HepG2 (cell line): Measurements from ENCODE around the gene PIGL. TPM values are rescaled to one million over a fixed set of nuclear protein-coding genes. Genes with fewer than 3 reads are reported as not detected.
A peak's percentile ranks its signal among the peaks of the same experiment; 100 is the strongest.

Experiments used
- ARHGAP35 ChIP-seq: sonication (generic); formaldehyde crosslinking; IDR thresholded peaks from 2 replicates; pipeline ENCODE4 v1.9.0; 2022; ENCODE audit warnings: mild to moderate bottlenecking, inconsistent platforms, moderate library complexity, missing genetic modification reagents, borderline replicate concordance
- HDAC1 ChIP-seq: sonication (generic); formaldehyde crosslinking; IDR thresholded peaks from 2 replicates; pipeline ENCODE4 v1.5.1; 2020; ENCODE audit warnings: mild to moderate bottlenecking, missing genetic modification reagents
- HHEX ChIP-seq: IDR thresholded peaks from 2 replicates; pipeline ENCODE4 v1.6.1; 2016; ENCODE audit warnings: control low read depth
- JUNB ChIP-seq: sonication (generic); formaldehyde crosslinking; IDR thresholded peaks from 2 replicates; pipeline ENCODE4 v1.8.0; 2022; ENCODE audit warnings: missing genetic modification reagents, mild to moderate bottlenecking, borderline replicate concordance
- KAT7 ChIP-seq: IDR thresholded peaks from 2 replicates; pipeline ENCODE4 v1.6.1; 2018; ENCODE audit warnings: borderline replicate concordance, missing compliant biosample characterization
- MTF2 ChIP-seq: sonication (generic); formaldehyde crosslinking; IDR thresholded peaks from 2 replicates; pipeline ENCODE4 v1.5.0; 2020; ENCODE audit warnings: missing genetic modification reagents, borderline replicate concordance
- NFAT5 ChIP-seq: sonication (generic); formaldehyde crosslinking; IDR thresholded peaks from 2 replicates; pipeline ENCODE4 v1.4.0; 2020; ENCODE audit warnings: missing genetic modification reagents
- NR1H2 ChIP-seq: sonication (generic); formaldehyde crosslinking; IDR thresholded peaks from 2 replicates; pipeline ENCODE4 v1.8.1; 2022; ENCODE audit warnings: low read depth, missing genetic modification reagents, borderline replicate concordance
- RAD21 ChIP-seq: fragments of 450-650 bp; formaldehyde crosslinking; IDR thresholded peaks from 2 replicates; pipeline ENCODE4 v1.5.0; 2020; ENCODE audit warnings: mild to moderate bottlenecking
- STAG1 ChIP-seq: sonication (generic); formaldehyde crosslinking; IDR thresholded peaks from 2 replicates; pipeline ENCODE4 v1.4.0; 2020; ENCODE audit warnings: missing genetic modification reagents
- ZBTB38 ChIP-seq: sonication (generic); formaldehyde crosslinking; IDR thresholded peaks from 2 replicates; pipeline ENCODE4 v1.5.1; 2020; ENCODE audit warnings: mild to moderate bottlenecking, missing genetic modification reagents
- ZGPAT ChIP-seq: IDR thresholded peaks from 2 replicates; pipeline ENCODE4 v1.6.1; 2016; ENCODE audit warnings: mild to moderate bottlenecking
- ZKSCAN8 ChIP-seq: IDR thresholded peaks from 2 replicates; pipeline ENCODE4 v1.6.1; 2016; ENCODE audit warnings: borderline replicate concordance, missing genetic modification reagents, missing compliant biosample characterization
- ZNF280D ChIP-seq: sonication (generic); formaldehyde crosslinking; IDR thresholded peaks from 2 replicates; pipeline ENCODE4 v1.5.1; 2020; ENCODE audit warnings: mild to moderate bottlenecking, missing genetic modification reagents
- ZNF773 ChIP-seq: sonication (generic); formaldehyde crosslinking; IDR thresholded peaks from 2 replicates; pipeline ENCODE4 v1.4.0; 2020; ENCODE audit warnings: missing genetic modification reagents, borderline replicate concordance
- ZNF776 ChIP-seq: sonication (generic); formaldehyde crosslinking; IDR thresholded peaks from 2 replicates; pipeline ENCODE4 v1.4.0; 2020; ENCODE audit warnings: mild to moderate bottlenecking, missing genetic modification reagents
- ZSCAN30 ChIP-seq: sonication (generic); formaldehyde crosslinking; IDR thresholded peaks from 2 replicates; pipeline ENCODE4 v1.5.0; 2020; ENCODE audit warnings: mild to moderate bottlenecking, missing genetic modification reagents
- ZSCAN9 ChIP-seq: IDR thresholded peaks from 2 replicates; pipeline ENCODE4 v1.6.1; 2016; ENCODE audit warnings: borderline replicate concordance
- polyA plus RNA-seq, 8 experiments: library from polyadenylated mRNA; depleted of rRNA in 3 of 8; stranded (reverse) in 7 of 8; unstranded in 1 of 8; fragments of >200 nt; fragmentation: Illumina TruSeq in 4 of 8; extraction: Trizol in 4 of 8; gene quantifications; 2 replicates each; pipeline versions ENCODE4 v1.2.1 to v1.2.3, GENCODE V29; 2011 to 2016; ENCODE audit warnings: low read depth in 4 of 8, missing spikeins in 1 of 8, mixed read lengths in 1 of 8; ENCODE audit not compliant: insufficient read depth in 1 of 8
- total RNA-seq, 5 experiments: library from RNA; depleted of rRNA; stranded (reverse); fragments of >200 nt; fragmentation: Illumina TruSeq; extraction: Trizol; gene quantifications; 2 replicates each; pipeline ENCODE4 v1.2.3, GENCODE V29; 2016; ENCODE audit warnings: low read depth in 1 of 5
- TF ChIP-seq, protein P1 (sequence below): sonication (generic); formaldehyde crosslinking; IDR thresholded peaks from 2 replicates; pipeline ENCODE4 v1.4.0; 2020; ENCODE audit warnings: mild to moderate bottlenecking, missing genetic modification reagents

The PIGL gene
- total and polyA plus RNA-seq, 2 of the 13 experiments (the other 11 are each of a cell fraction or from before 2014, with no cell fraction given): 28.5 to 63.8 TPM

GRCh38 chr17:16286009-16286946, 69.3 kb downstream of the PIGL start (continued):
- TF ChIP-seq ZSCAN9 (CRISPR knock-in tag) (peak; percentile 94; the same call in 1 of the 2 replicates), ZNF776 (no peak), KAT7 (CRISPR knock-in tag) (no peak), ARHGAP35 (CRISPR knock-in tag) (no peak; the same call in 1 of the 2 replicates), ZBTB38 (CRISPR knock-in tag) (peak; percentile 78), NFAT5 (CRISPR knock-in tag) (no peak), ZKSCAN8 (CRISPR knock-in tag) (peak; percentile 80), STAG1 (CRISPR knock-in tag) (no peak), HHEX (CRISPR knock-in tag) (no peak), HDAC1 (peak; percentile 92), NR1H2 (CRISPR knock-in tag) (peak; percentile 76; the same call in 1 of the 2 replicates), ZNF280D (CRISPR knock-in tag) (peak; percentile 85; the same call in 1 of the 2 replicates), JUNB (no peak), ZGPAT (peak; percentile 94), ZSCAN30 (no peak), ZNF773 (CRISPR knock-in tag) (no peak), MTF2 (CRISPR knock-in tag) (no peak), RAD21 (CRISPR knock-in tag) (no peak; the same call in 1 of the 2 replicates)
- TF ChIP-seq, protein P1, sequence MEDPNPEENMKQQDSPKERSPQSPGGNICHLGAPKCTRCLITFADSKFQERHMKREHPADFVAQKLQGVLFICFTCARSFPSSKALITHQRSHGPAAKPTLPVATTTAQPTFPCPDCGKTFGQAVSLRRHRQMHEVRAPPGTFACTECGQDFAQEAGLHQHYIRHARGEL (CRISPR knock-in tag): no peak
